OCI-LY7 (cell line): ENCODE results near the gene KCNE2.
"Not testable (repeated sequence)": the region's sequence is repeated elsewhere in the genome, so short reads cannot be mapped to it uniquely, and the experiment has no call there.

Experiments
- EZH2phosphoT487 ChIP-seq: fragments of 200-600 bp; sonication (generic); IDR thresholded peaks from 2 replicates; pipeline ENCODE4 v1.6.1; 2018; ENCODE audit warnings: low read depth, borderline replicate concordance, mild to moderate bottlenecking, mixed run types, antibody characterized with exemption, low read length, moderate library complexity, mixed read lengths
- TF ChIP-seq, protein P1 (sequence below): fragments of 200-600 bp; sonication (generic); conservative IDR thresholded peaks from 2 replicates; pipeline ENCODE4 v1.5.1; 2014; ENCODE audit warnings: mild to moderate bottlenecking, antibody characterized with exemption, low read length, moderate library complexity, mixed read lengths

DNA sequence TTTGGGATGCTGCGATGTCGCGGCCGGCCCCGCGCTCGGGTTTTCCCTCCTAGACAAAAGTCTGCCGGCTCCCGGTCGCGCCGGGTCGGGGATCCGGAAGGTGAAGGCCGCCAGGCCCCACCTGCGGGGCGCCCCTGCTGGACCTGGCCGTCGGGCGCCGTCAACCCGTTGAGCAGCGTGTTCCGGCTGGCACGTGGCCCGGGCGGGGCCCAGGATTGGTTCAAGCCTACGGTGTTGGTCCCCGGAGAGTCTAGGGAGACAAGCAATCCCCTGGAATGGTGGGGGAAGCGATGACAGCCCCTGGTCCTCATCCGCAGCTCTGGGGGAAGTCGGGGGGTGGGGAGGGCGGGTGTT, 11.8 kb downstream of the KCNE2 start:
- TF ChIP-seq, protein P1, sequence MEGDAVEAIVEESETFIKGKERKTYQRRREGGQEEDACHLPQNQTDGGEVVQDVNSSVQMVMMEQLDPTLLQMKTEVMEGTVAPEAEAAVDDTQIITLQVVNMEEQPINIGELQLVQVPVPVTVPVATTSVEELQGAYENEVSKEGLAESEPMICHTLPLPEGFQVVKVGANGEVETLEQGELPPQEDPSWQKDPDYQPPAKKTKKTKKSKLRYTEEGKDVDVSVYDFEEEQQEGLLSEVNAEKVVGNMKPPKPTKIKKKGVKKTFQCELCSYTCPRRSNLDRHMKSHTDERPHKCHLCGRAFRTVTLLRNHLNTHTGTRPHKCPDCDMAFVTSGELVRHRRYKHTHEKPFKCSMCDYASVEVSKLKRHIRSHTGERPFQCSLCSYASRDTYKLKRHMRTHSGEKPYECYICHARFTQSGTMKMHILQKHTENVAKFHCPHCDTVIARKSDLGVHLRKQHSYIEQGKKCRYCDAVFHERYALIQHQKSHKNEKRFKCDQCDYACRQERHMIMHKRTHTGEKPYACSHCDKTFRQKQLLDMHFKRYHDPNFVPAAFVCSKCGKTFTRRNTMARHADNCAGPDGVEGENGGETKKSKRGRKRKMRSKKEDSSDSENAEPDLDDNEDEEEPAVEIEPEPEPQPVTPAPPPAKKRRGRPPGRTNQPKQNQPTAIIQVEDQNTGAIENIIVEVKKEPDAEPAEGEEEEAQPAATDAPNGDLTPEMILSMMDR = not testable (repeated sequence)
- TF ChIP-seq EZH2phosphoT487 = not testable (repeated sequence)
